ENCODE data around the gene THAP11. TPM values are rescaled to one million over a fixed set of nuclear protein-coding genes. Genes with fewer than 3 reads are reported as not detected.

Gene THAP11
- total and polyA plus RNA-seq, 7 experiments from 2014 or later: 29.0 to 204 (median 58.0) TPM

DNA sequence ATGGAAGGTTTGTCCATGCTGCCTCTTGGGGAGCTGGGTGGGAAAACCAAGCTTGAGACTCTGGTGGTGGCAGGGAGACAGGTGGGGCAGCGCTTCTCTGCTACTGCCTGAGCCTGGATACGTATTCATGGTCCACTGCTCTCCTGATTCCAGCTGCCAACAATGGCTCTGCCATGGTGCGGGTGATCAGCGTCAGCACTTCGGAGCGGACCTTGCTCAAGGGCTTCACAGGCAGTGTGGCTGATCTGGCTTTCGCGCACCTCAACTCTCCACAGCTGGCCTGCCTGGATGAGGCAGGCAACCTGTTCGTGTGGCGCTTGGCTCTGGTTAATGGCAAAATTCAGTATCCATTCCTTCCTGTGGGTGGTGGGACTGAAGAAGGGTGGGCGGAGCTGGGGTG, 34.9 kb downstream of the THAP11 start:
- POLR2A ChIA-PET: interaction anchor here (0.6 to 1.4 kb wide), 3 partner anchors 14 to 208 kb away, joined by 3 read pairs; partner anchors contain the start of gene NFATC3
- intact Hi-C loops (cut with micrococcal nuclease): no loop called here
- H3K9me3 Mint-ChIP-seq: no peaks in the 10 kb centered on the region
- H3K27me3 Mint-ChIP-seq: no peaks in the 10 kb centered on the region
- H3K27ac ChIP-seq (ENCODE audit: low read depth, low read length): no peak overlapping the region
- CTCF ChIA-PET: no interaction called here
- no peak for DNase-seq
- no peaks in the 10 kb centered on the region for H3K9me3 ChIP-seq (ENCODE audit: control insufficient read depth in 2 of 3, low read length in 3 of 3)
- peaks cover 22 to 73% (median 43%) of the 10 kb centered on the region in 3 experiments for H3K36me3 ChIP-seq (ENCODE audit: control insufficient read depth in 2 of 3, insufficient read depth in 3 of 3, low read length in 3 of 3)
- ATAC-seq: no peak
- no peak overlapping the region for H3K27ac Mint-ChIP-seq
- H3K4me1 ChIP-seq (ENCODE audit: control insufficient read depth in 2 of 2, insufficient read depth in 2 of 2, low read length in 2 of 2): peaks cover 19 to 29% of the 10 kb centered on the region in 2 donors
- H3K27me3 ChIP-seq (ENCODE audit: control insufficient read depth in 2 of 2, insufficient read depth in 2 of 2, low read length in 2 of 2): no peaks in the 10 kb centered on the region
- no peak overlapping the region for H3K4me3 ChIP-seq (ENCODE audit: low read length)
- H3K4me3 Mint-ChIP-seq: no peak overlapping the region
- peaks cover 25 to 39% (median 35%) of the 10 kb centered on the region in 7 donors for H3K4me1 Mint-ChIP-seq
- H3K36me3 Mint-ChIP-seq: peaks cover 0 to 52% (median 0%) of the 10 kb centered on the region in 5 donors

- Histone ChIP-seq H3K27me3 (ENCODE audit: control insufficient read depth in 2 of 2, insufficient read depth in 2 of 2, low read length in 2 of 2) (no peaks in the 10 kb centered on the region), H3K4me1 (ENCODE audit: control insufficient read depth in 2 of 2, insufficient read depth in 2 of 2, low read length in 2 of 2) (peaks cover 15 to 23% of the 10 kb centered on the region in 2 donors), H3K36me3 (ENCODE audit: control insufficient read depth in 2 of 3, insufficient read depth in 3 of 3, low read length in 3 of 3) (peaks cover 22 to 82% (median 47%) of the 10 kb centered on the region in 3 experiments), H3K27ac (ENCODE audit: low read depth, low read length) (no peak overlapping the region), H3K9me3 (ENCODE audit: control insufficient read depth in 2 of 3, low read length in 3 of 3) (no peaks in the 10 kb centered on the region), H3K4me3 (ENCODE audit: low read length) (no peak overlapping the region)
- ChIA-PET POLR2A (interaction anchor here (1.4 kb wide), 2 partner anchors 10 to 207 kb away, joined by 3 to 4 read pairs; partner anchors contain the start of gene NFATC3), CTCF (interaction anchor here (1.3 kb wide), 1 partner anchor 163 kb away, joined by 4 read pairs; no protein-coding TSS in a partner anchor)
- no peak overlapping the region for H3K4me3 Mint-ChIP-seq
- DNase-seq (no peak), ATAC-seq (no peak)
- H3K9me3 Mint-ChIP-seq: no peaks in the 10 kb centered on the region
- H3K36me3 Mint-ChIP-seq: peaks cover 0 to 55% (median 3%) of the 10 kb centered on the region in 5 donors
- peaks cover 26 to 32% (median 29%) of the 10 kb centered on the region in 7 donors for H3K4me1 Mint-ChIP-seq
- intact Hi-C loops (cut with micrococcal nuclease): no loop called here
- H3K27ac Mint-ChIP-seq: no peak overlapping the region
- H3K27me3 Mint-ChIP-seq: no peaks in the 10 kb centered on the region
Observed at GRCh38 chr16:67878232-67878631, 36.1 kb downstream of the THAP11 start.

DNA sequence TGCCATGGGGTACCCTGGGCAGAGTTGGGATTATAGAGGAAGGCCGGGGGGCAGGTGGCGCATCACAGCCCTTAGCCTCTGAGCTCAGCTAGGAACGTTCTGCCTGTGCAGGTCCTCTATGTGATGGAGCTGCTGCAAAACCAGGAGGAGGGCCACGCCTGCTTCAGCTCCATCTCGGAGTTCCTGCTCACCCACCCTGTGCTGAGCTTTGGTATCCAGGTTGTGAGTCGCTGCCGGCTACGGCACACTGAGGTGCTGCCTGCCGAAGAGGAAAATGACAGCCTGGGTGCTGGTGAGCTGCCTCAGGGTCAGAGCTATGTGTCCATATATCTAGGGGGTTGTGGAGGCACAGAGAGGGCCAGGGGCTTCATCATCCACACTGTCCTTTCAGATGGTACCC, 36.7 kb downstream of the THAP11 start:
- Histone ChIP-seq H3K27ac (ENCODE audit: low read depth, low read length) (no peak overlapping the region), H3K4me3 (ENCODE audit: low read length) (no peak overlapping the region), H3K27me3 (ENCODE audit: control insufficient read depth in 2 of 2, insufficient read depth in 2 of 2, low read length in 2 of 2) (no peaks in the 10 kb centered on the region), H3K4me1 (ENCODE audit: control insufficient read depth in 2 of 2, insufficient read depth in 2 of 2, low read length in 2 of 2) (peaks cover 11 to 22% of the 10 kb centered on the region in 2 donors), H3K36me3 (ENCODE audit: control insufficient read depth in 2 of 3, insufficient read depth in 3 of 3, low read length in 3 of 3) (peaks cover 22 to 85% (median 48%) of the 10 kb centered on the region in 3 experiments), H3K9me3 (ENCODE audit: control insufficient read depth in 2 of 3, low read length in 3 of 3) (no peaks in the 10 kb centered on the region)
- Mint-ChIP-seq H3K36me3 (peaks cover 0 to 58% (median 8%) of the 10 kb centered on the region in 5 donors), H3K27ac (peak overlapping the region in 1 of 9 donors; percentile 29), H3K9me3 (no peaks in the 10 kb centered on the region), H3K27me3 (no peaks in the 10 kb centered on the region), H3K4me3 (no peak overlapping the region), H3K4me1 (peaks cover 24 to 29% (median 26%) of the 10 kb centered on the region in 7 donors)
- ATAC-seq (no peak), DNase-seq (no peak)
- ChIA-PET CTCF (interaction anchor here (1.3 kb wide), 1 partner anchor 162 kb away, joined by 4 read pairs; no protein-coding TSS in a partner anchor), POLR2A (interaction anchor here (1.4 kb wide), 2 partner anchors 9 to 206 kb away, joined by 3 to 4 read pairs; partner anchors contain the start of gene NFATC3)
- intact Hi-C loops (cut with micrococcal nuclease): no loop called here

DNA sequence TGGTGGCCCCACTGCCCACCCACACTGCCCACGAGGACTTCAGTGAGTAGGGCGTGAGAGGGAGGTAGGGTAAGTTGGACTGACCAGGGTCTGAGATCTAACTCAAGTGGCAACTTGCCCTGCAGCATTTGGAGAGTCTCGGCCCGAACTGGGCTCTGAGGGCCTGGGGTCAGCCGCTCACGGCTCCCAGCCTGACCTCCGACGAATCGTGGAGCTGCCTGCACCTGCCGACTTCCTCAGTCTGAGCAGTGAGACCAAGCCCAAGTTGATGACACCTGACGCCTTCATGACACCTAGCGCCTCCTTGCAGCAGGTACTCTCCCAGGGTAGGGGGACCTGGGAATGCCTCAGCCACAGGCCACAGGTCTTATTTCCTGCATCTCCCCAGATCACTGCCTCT, 37.3 kb downstream of the THAP11 start:
- CTCF ChIA-PET: interaction anchor here (1.3 kb wide), 1 partner anchor 161 kb away, joined by 4 read pairs; no protein-coding TSS in a partner anchor
- ATAC-seq (no peak), DNase-seq (no peak)
- Mint-ChIP-seq H3K9me3 (peaks cover 0 to 1% (median 0%) of the 10 kb centered on the region in 11 donors), H3K27ac (no peak overlapping the region), H3K4me3 (no peak overlapping the region), H3K4me1 (peaks cover 18 to 22% (median 21%) of the 10 kb centered on the region in 7 donors), H3K27me3 (no peaks in the 10 kb centered on the region), H3K36me3 (peaks cover 0 to 61% (median 8%) of the 10 kb centered on the region in 5 donors)
- H3K27ac ChIP-seq (ENCODE audit: low read depth, low read length): no peak overlapping the region
- no peak overlapping the region for H3K4me3 ChIP-seq (ENCODE audit: low read length)
- no peaks in the 10 kb centered on the region for H3K27me3 ChIP-seq (ENCODE audit: control insufficient read depth in 2 of 2, insufficient read depth in 2 of 2, low read length in 2 of 2)
- no peaks in the 10 kb centered on the region for H3K9me3 ChIP-seq (ENCODE audit: control insufficient read depth in 2 of 3, low read length in 3 of 3)
- POLR2A ChIA-PET: interaction anchor here (1.4 kb wide), 1 partner anchor 9 kb away, joined by 4 read pairs; no protein-coding TSS in a partner anchor
- intact Hi-C loops (cut with micrococcal nuclease): no loop called here
- H3K36me3 ChIP-seq (ENCODE audit: control insufficient read depth in 2 of 3, insufficient read depth in 3 of 3, low read length in 3 of 3): peaks cover 22 to 92% (median 53%) of the 10 kb centered on the region in 3 experiments
- peaks cover 5 to 16% of the 10 kb centered on the region in 2 donors for H3K4me1 ChIP-seq (ENCODE audit: control insufficient read depth in 2 of 2, insufficient read depth in 2 of 2, low read length in 2 of 2)

- intact Hi-C loops (cut with micrococcal nuclease): no loop called here
- H3K36me3 Mint-ChIP-seq: peaks cover 0 to 63% (median 8%) of the 10 kb centered on the region in 5 donors
- ATAC-seq (no peak), DNase-seq (no peak)
- POLR2A ChIA-PET: no interaction called here
- no peaks in the 10 kb centered on the region for H3K9me3 ChIP-seq (ENCODE audit: control insufficient read depth in 2 of 3, low read length in 3 of 3)
- H3K9me3 Mint-ChIP-seq: peaks cover 0 to 2% (median 0%) of the 10 kb centered on the region in 11 donors
- no peaks in the 10 kb centered on the region for H3K27me3 Mint-ChIP-seq
- no peak overlapping the region for H3K4me3 ChIP-seq (ENCODE audit: low read length)
- CTCF ChIA-PET: interaction anchor here (0.6 to 0.7 kb wide), 2 partner anchors 185 to 799 kb away, joined by 3 to 4 read pairs; no protein-coding TSS in a partner anchor
- H3K4me1 ChIP-seq (ENCODE audit: control insufficient read depth in 2 of 2, insufficient read depth in 2 of 2, low read length in 2 of 2): peaks cover under 1 to 14% of the 10 kb centered on the region in 2 donors
- peaks cover 22 to 96% (median 57%) of the 10 kb centered on the region in 3 experiments for H3K36me3 ChIP-seq (ENCODE audit: control insufficient read depth in 2 of 3, insufficient read depth in 3 of 3, low read length in 3 of 3)
- H3K27me3 ChIP-seq (ENCODE audit: control insufficient read depth in 2 of 2, insufficient read depth in 2 of 2, low read length in 2 of 2): no peaks in the 10 kb centered on the region
- H3K27ac Mint-ChIP-seq: peak overlapping the region in 1 of 9 donors; percentile 41
- no peak overlapping the region for H3K27ac ChIP-seq (ENCODE audit: low read depth, low read length)
- H3K4me3 Mint-ChIP-seq: no peak overlapping the region
- peaks cover 13 to 18% (median 16%) of the 10 kb centered on the region in 7 donors for H3K4me1 Mint-ChIP-seq
Observed at GRCh38 chr16:67879936-67880335, 37.8 kb downstream of the THAP11 start.

DNA sequence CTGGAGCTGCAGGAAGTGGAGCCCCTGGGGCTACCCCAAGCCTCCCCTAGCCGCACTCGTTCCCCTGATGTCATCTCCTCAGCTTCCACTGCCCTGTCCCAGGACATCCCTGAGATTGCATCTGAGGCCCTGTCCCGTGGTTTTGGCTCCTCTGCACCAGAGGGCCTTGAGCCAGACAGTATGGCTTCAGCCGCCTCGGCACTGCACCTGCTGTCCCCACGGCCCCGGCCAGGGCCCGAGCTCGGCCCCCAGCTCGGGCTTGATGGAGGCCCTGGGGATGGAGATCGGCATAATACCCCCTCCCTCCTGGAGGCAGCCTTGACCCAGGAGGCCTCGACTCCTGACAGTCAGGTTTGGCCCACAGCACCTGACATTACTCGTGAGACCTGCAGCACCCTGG, 38.5 kb downstream of the THAP11 start:
- no peaks in the 10 kb centered on the region for H3K27me3 Mint-ChIP-seq
- DNase-seq: no peak
- Histone ChIP-seq H3K27ac (ENCODE audit: low read depth, low read length) (no peak overlapping the region), H3K36me3 (ENCODE audit: control insufficient read depth in 2 of 3, insufficient read depth in 3 of 3, low read length in 3 of 3) (peaks cover 22 to 98% (median 57%) of the 10 kb centered on the region in 3 experiments), H3K4me1 (ENCODE audit: control insufficient read depth in 2 of 2, insufficient read depth in 2 of 2, low read length in 2 of 2) (peaks cover 0 to 8% of the 10 kb centered on the region in 2 donors), H3K27me3 (ENCODE audit: control insufficient read depth in 2 of 2, insufficient read depth in 2 of 2, low read length in 2 of 2) (no peaks in the 10 kb centered on the region), H3K9me3 (ENCODE audit: control insufficient read depth in 2 of 3, low read length in 3 of 3) (no peaks in the 10 kb centered on the region), H3K4me3 (ENCODE audit: low read length) (no peak overlapping the region)
- H3K9me3 Mint-ChIP-seq: peaks cover 0 to 2% (median 0%) of the 10 kb centered on the region in 11 donors
- ChIA-PET CTCF (interaction anchor here (0.6 to 0.7 kb wide), 2 partner anchors 185 to 798 kb away, joined by 3 to 4 read pairs; no protein-coding TSS in a partner anchor), POLR2A (interaction anchor here (0.6 kb wide), 1 partner anchor 36 kb away, joined by 3 read pairs; no protein-coding TSS in a partner anchor)
- intact Hi-C loops (cut with micrococcal nuclease): no loop called here
- H3K27ac Mint-ChIP-seq: peak overlapping the region in 1 of 9 donors; percentile 41
- H3K36me3 Mint-ChIP-seq: peaks cover 0 to 63% (median 8%) of the 10 kb centered on the region in 5 donors
- no peak overlapping the region for H3K4me3 Mint-ChIP-seq
- ATAC-seq: no peak
- peaks cover 7 to 11% (median 10%) of the 10 kb centered on the region in 7 donors for H3K4me1 Mint-ChIP-seq
